Stimulated activated CD4-positive, alpha-beta T cell treated with anti-CD3 and anti-CD28 coated beads, Interleukin-2, amount 100 ng/mL, for 4 hours (primary cell): Measurements from ENCODE around the gene MARCHF5.
"Not testable (repeated sequence)": the region's sequence is repeated elsewhere in the genome, so short reads cannot be mapped to it uniquely, and the experiment has no call there.

Source experiments
- DNase-seq: peaks from one replicate; pipeline ENCODE4 v3.0.0-alpha.2; 2020; ENCODE audit warnings: low read depth

The MARCHF5 gene

GRCh38 chr10:92305133-92306072, 14.4 kb downstream of the MARCHF5 start:
- DNase-seq, result no peak

- DNase-seq, result no peak
Observed at GRCh38 chr10:92309272-92309671, 18.3 kb downstream of the MARCHF5 start.

- DNase-seq, result no peak
Observed at GRCh38 chr10:92313750-92314149, 22.8 kb downstream of the MARCHF5 start.

DNA sequence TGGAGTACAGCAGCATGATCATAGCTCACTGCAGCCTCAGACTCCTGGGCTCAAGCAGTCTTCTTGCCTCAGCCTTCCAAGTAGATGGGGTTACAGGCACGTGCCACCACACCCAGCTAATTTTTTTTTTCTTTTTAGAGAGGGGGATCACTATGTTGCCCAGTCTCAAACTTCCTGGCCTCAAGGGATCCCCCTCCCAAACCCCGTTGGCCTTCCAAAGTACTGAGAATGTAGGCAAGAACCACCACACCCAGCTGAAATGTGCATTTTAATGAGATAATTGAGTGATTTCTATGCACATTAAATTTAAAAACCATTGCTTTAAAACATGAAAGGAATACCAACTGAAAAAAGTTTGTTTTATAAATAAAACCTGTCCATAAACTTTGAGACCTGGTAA, 25.6 kb downstream of the MARCHF5 start:
- no peak for DNase-seq

DNA sequence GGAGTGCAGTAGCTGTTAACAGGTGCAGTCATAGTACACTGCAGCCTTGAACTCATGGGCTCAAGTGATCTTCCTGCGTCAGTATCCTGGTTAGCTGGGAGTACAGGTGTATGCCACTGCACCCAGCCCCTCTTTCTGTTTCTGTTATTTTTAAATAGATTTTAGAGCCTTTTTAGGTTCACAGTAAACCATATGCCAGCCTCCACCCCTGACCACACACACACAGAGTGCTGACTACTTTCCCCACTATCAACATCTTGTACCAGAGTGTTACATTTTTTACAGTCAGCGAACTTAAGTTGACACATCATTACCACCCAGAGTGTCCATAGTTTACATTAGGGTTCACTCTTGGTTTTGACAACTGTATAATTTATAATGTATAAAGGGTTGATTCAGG, 32.1 kb downstream of the MARCHF5 start:
- no peak for DNase-seq

DNA sequence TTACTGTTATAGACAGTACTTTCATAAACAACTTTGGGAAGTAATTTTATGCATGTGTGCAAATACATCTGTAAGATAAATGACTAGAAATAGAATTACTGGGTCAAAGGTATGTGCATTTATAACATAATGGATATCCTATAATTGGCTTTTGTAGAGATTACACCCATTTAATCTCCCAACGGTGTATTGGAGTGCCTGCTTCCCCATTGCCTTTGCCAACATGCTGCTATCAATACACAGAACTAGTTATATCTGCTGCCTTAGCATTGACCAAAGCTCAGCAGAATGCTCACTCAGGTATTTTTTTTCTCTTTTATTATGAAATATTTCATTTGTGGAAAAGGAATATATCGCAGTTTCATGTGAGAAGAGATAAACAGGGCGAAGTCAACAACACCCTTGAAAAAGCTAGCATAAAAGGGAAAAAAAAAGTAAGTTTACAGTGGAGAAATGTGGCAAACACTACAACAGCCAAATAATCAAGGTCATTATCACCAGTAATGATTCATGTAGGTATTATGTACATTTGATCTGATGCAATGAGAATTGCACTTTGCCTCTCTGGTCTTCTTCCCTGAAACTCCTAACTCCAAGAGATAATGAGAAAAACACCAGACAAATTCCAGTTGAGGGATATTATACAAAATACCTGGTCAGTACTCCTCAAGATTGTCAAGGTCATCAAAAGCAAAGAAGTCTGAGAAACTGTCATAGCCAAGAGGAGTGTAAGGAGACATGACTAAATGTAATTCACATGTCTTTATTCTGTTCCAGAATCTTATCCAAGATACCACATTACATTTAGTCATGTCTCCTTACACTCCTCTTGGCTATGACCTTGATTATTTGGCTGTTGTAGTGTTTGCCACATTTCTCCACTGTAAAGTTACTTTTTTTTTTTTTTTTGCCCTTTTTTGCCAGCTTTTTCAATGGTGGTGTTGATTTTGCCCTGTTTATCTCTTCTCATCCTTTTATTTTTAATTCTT, 36.8 kb downstream of the MARCHF5 start:
- DNase-seq, result no peak

DNA sequence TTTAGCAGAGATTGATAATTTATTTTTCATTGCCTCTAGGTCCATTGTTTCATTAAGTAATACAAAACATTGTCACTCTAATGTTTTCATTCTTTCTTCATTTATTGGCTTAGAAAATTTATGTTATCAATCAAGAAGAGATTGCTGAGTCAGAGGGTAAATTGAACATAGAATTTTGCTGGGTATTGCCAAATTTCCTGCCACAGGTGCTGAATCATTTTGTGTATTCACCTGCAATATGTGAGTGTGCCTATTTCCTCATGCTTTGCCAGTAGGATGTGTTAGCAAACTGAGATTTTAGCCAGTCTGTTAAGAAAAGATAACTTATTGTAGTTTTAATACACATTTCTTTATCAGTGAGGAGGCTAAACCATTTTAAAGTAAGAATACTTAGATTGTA, 38.0 kb downstream of the MARCHF5 start:
- DNase-seq, result no peak

DNA sequence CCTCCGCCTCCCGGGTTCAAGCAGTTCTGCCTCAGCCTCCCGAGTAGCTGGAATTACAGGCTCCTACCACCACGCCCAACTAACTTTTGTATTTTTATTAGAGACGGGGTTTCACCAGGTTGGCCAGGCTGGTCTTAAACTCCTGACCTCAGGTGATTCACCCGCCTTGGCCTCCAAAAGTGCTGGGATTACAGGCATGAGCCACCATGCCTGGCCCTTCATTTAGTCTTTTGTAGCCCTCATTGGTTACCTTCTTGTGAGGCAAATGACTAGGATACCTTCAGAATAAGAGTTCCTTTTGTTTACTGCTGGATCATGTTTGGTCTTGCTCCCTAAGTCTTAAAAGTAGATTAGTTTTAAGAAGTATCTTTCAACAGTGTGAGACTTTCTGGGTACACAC, 39.0 kb downstream of the MARCHF5 start:
- DNase-seq, result not testable (repeated sequence)

- DNase-seq, result no peak
Observed at GRCh38 chr10:92342796-92343195, 51.8 kb downstream of the MARCHF5 start.

- DNase-seq, result not testable (repeated sequence)
Observed at GRCh38 chr10:92345575-92345974, 54.6 kb downstream of the MARCHF5 start.

GRCh38 chr10:92347035-92347676, 56.2 kb downstream of the MARCHF5 start:
- not testable (repeated sequence) for DNase-seq

DNA sequence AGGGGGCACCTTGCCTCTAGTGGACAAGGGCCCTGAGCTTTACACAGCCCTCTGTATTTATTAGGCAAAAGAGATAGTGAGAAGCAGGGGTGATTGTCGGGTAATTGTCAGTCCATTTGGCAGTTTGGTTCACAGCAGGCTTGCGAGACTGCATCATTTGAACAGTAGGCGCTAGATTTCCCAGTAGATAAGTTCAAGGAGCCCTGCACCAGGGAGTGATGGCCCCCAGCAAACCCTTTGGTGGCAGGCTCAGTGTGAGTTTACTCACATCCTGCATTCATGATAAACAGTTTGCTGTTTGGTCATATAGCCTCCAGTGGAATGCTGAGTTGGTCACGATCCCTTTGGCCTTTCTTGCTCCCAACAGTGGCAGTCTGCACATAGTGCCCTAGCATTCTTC, 59.4 kb downstream of the MARCHF5 start:
- DNase-seq, result no peak

DNA sequence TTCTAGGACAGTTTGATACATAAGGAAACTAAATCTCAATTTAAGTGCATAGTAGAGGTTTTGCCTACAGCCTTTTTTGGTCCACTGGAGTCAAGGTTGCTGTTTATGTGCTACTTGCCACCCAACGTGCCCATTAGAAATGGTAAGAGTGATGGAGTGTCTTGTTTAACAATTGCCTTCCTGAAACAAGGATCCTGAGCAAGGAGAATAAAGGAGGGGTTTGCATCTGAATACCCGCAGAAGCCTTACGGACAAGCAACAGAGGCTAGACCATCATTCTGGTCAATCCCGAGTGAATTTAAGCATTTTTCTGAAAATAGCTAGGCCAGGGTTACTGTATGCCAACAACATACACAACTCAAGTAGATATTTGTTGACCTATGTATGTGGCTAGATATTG, 63.6 kb downstream of the MARCHF5 start:
- DNase-seq, result no peak

DNA sequence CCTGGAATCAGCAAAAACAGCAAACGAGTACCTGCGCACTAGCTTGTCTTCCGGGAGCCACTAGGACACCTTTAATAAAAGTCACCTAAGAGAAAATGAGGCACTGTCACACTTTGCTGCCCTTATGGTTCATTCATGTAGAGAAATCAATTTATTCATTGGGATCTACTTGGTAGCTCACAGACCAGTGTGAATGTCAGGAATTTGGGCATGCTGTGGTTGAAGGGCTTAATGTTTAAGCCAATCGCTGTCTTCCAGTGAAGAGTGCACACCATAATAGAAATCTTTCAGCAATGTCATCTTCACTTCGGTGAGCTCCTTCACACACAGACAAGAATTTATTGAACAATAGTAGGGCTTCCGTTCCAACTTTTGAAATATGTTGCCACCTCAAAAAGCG, 65.1 kb downstream of the MARCHF5 start:
- DNase-seq, result no peak

DNA sequence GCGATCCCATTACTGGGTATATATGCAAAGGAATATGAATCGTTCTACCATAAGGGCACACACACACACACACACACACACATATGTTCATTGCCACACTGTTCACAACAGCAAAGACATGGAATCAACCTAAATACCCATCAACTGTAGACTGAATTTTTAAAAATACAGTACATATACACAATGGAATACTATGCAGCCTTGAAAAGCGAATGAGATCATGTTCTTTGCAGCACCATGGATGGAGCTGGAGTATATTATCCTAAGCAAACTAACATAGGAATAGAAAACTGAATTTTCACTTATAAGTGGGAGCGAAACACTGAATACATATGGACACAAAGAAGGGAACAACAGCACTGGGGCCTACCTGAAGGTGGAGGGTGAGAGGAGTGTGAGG, 72.5 kb downstream of the MARCHF5 start:
- DNase-seq, result no peak

GRCh38 chr10:92366412-92367021, 75.5 kb downstream of the MARCHF5 start:
- no peak for DNase-seq

- DNase-seq, result no peak
Observed at GRCh38 chr10:92377962-92378361, 87.0 kb downstream of the MARCHF5 start.

DNA sequence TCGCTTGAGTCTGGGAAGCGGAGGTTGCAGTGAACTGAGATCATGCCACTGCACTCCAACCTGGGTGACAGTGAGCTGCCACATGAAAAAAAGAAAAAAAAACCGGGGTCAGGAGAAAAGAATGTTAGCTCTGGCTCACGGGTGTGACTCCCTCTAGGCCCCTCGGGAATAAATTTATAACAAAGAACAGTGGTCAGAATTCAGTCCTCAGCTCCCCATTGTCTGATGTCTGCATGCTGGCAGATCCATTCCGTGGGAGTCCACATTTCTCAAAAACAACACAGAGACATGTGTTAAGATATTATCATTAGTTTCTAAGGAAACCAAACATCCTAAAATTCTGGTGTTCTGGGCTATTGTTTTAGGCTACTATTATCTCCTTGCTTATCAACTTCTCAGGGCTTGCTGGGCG, 90.6 kb downstream of the MARCHF5 start:
- DNase-seq, result no peak

DNA sequence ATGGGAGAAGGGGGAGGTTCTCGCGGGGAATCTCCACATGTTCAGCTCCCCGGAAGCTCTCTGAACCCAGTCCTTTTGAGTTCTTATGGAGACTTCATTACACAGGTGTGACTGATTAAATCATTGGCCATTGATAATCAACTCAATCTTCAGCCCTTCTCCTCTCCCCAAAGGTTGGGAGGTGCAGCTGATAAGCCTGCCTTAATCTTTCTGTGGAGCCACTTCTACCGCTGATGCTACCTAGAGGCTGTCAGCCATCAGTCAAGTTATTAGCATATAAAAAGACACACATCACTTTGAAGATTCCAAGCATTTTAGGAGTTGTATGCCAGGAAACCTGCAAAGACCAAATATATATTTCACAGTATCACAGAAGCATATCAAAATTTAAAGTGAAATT, 91.7 kb downstream of the MARCHF5 start:
- no peak for DNase-seq

GRCh38 chr10:92384741-92385140, 93.8 kb downstream of the MARCHF5 start:
- DNase-seq, result no peak

DNA sequence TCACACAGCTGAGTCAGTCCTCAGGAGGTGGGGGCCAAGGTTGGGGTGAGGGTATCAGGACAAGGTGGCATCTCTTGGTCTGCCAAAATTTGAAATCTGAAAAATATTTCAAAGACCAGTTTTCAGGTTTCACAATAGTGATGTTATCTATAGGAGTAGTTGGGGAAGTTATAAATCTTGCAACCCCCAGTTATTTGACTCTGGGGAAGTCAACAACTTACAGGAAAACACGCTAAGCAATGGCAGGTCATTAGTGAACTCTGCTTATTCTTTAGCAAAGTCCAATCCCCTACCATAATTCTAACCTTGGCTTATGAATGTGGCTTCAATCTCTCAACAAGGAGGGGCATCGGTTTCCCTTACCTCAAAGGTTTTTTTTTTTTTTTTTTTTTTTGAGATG, 94.9 kb downstream of the MARCHF5 start:
- no peak for DNase-seq
